GM12878 (cell line): ENCODE measurements around the gene CHST5.

ENCODE experiments used
- CBX5 ChIP-seq: sonication (generic); IDR thresholded peaks from 2 replicates; pipeline ENCODE4 v1.6.1; 2016; ENCODE audit warnings: low read depth, moderate library complexity, mild to moderate bottlenecking, inconsistent platforms
- EP300 ChIP-seq, 2 experiments: fragments of 150-350 bp in 1 of 2; IDR thresholded peaks; 2 replicates each; pipeline ENCODE4 v1.6.1; 2011 to 2012; ENCODE audit warnings: low read depth in 2 of 2, low read length in 2 of 2, borderline replicate concordance in 1 of 2, improper control_type of control experiment in 1 of 2, inconsistent platforms in 1 of 2; ENCODE audit not compliant: control insufficient read depth in 1 of 2
- MYC ChIP-seq: IDR thresholded peaks from 2 replicates; pipeline ENCODE4 v1.6.1; 2011; ENCODE audit warnings: mild to moderate bottlenecking, low read length, moderate library complexity, inconsistent platforms; ENCODE audit not compliant: insufficient read depth, insufficient replicate concordance, insufficient read length, severe bottlenecking
- POLR2A ChIP-seq: IDR thresholded peaks from 2 replicates; pipeline ENCODE4 v1.6.1; 2011; ENCODE audit warnings: low read depth, mild to moderate bottlenecking, low read length
- TAF1 ChIP-seq: IDR thresholded peaks from 2 replicates; pipeline ENCODE4 v1.6.1; 2011; ENCODE audit warnings: mild to moderate bottlenecking, low read depth, low read length, borderline replicate concordance
- ZNF274 ChIP-seq: IDR thresholded peaks from one replicate; pipeline ENCODE4 v1.8.0; 2011; ENCODE audit not compliant: insufficient read length, insufficient read depth
- TF ChIP-seq, protein P1 (sequence below), 3 experiments: IDR thresholded peaks in 2 of 3; conservative IDR thresholded peaks in 1 of 3; 2 replicates each; pipeline ENCODE4 v1.5.1; 2011; ENCODE audit warnings: low read depth in 3 of 3, low read length in 3 of 3, mild to moderate bottlenecking in 3 of 3, control low read depth in 2 of 3, moderate library complexity in 2 of 3, inconsistent platforms in 1 of 3, mixed read lengths in 1 of 3; ENCODE audit not compliant: control insufficient read depth in 2 of 3, insufficient read depth in 1 of 3; ENCODE audit errors: extremely low read depth in 1 of 3
- TF ChIP-seq, protein P2 (sequence below): IDR thresholded peaks from 2 replicates; pipeline ENCODE4 v1.6.1; 2012; ENCODE audit warnings: mild to moderate bottlenecking, low read depth, low read length

DNA sequence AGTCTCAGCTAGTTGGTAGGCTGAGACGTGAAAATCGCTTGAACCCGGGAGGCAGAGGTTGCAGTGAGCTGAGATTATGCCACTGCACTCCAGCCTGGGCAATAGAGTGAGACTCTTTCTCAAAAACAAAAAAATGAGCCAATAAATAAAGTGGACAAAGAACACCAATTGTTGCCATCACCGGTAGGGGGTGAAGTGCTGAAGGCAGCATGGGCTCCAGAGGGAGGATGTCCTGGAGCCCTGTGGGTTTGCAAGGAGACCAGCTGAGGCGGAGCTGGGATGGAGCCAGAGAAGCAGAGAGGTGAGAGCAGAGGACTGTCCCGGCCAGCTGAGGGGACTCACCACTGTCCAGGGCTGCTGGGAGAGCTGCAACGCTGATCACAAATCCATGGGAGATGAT, 54.4 kb downstream of the CHST5 start:
- TF ChIP-seq, protein P1, sequence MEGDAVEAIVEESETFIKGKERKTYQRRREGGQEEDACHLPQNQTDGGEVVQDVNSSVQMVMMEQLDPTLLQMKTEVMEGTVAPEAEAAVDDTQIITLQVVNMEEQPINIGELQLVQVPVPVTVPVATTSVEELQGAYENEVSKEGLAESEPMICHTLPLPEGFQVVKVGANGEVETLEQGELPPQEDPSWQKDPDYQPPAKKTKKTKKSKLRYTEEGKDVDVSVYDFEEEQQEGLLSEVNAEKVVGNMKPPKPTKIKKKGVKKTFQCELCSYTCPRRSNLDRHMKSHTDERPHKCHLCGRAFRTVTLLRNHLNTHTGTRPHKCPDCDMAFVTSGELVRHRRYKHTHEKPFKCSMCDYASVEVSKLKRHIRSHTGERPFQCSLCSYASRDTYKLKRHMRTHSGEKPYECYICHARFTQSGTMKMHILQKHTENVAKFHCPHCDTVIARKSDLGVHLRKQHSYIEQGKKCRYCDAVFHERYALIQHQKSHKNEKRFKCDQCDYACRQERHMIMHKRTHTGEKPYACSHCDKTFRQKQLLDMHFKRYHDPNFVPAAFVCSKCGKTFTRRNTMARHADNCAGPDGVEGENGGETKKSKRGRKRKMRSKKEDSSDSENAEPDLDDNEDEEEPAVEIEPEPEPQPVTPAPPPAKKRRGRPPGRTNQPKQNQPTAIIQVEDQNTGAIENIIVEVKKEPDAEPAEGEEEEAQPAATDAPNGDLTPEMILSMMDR (IDR thresholded peaks at IDR 0.05 in 2 of 3, conservative IDR thresholded peaks at IDR 0.05 in 1 of 3; ENCODE audit: control insufficient read depth in 2 of 3, extremely low read depth in 1 of 3, insufficient read depth in 1 of 3, low read depth in 3 of 3, low read length in 3 of 3), result no peak
- no peak for TF ChIP-seq MYC
- TF ChIP-seq, protein P2, sequence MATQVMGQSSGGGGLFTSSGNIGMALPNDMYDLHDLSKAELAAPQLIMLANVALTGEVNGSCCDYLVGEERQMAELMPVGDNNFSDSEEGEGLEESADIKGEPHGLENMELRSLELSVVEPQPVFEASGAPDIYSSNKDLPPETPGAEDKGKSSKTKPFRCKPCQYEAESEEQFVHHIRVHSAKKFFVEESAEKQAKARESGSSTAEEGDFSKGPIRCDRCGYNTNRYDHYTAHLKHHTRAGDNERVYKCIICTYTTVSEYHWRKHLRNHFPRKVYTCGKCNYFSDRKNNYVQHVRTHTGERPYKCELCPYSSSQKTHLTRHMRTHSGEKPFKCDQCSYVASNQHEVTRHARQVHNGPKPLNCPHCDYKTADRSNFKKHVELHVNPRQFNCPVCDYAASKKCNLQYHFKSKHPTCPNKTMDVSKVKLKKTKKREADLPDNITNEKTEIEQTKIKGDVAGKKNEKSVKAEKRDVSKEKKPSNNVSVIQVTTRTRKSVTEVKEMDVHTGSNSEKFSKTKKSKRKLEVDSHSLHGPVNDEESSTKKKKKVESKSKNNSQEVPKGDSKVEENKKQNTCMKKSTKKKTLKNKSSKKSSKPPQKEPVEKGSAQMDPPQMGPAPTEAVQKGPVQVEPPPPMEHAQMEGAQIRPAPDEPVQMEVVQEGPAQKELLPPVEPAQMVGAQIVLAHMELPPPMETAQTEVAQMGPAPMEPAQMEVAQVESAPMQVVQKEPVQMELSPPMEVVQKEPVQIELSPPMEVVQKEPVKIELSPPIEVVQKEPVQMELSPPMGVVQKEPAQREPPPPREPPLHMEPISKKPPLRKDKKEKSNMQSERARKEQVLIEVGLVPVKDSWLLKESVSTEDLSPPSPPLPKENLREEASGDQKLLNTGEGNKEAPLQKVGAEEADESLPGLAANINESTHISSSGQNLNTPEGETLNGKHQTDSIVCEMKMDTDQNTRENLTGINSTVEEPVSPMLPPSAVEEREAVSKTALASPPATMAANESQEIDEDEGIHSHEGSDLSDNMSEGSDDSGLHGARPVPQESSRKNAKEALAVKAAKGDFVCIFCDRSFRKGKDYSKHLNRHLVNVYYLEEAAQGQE, result no peak
- TF ChIP-seq POLR2A, result no peak
- TF ChIP-seq EP300 (IDR thresholded peaks at IDR 0.05; ENCODE audit: borderline replicate concordance in 1 of 2, control insufficient read depth in 1 of 2, low read depth in 2 of 2, low read length in 2 of 2), result no peak
- no peak for TF ChIP-seq ZNF274
- no peak for TF ChIP-seq CBX5
- no peak for TF ChIP-seq TAF1
